ENCODE data around the gene NLGN4Y.

The NLGN4Y gene

GRCh38 chrY:14524272-14525231 is at the start of gene NLGN4Y:
Gene NLGN4Y (plus strand): TSS chrY:14524529. CDS start chrY:14622120, 97,591 bp downstream.
- no peak for DNase-seq

DNA sequence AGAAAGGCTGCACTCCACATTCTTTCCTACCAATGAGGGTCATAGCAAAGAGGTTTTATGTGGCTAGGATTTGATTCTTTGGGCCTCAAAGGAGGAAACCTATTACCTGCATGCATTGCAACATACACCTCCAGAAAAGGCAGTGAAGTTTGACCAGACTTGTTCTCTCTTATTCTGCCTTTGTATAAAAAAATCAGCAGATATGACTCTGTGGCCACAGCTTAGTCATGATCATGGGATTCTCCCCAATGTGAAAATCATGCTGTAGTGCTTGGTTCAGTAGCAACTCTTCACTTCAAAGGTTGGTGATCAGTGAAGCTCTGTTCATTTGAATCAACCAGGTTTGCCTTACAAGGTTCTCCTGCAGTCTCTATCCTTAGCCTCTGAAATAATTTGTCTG is 38.4 kb upstream of the NLGN4Y start:
- DNase-seq = no peak

- no peak for DNase-seq
Measured at GRCh38 chrY:14490226-14490625, 34.1 kb upstream of the NLGN4Y start.

- DNase-seq = no peak
Measured at GRCh38 chrY:14498071-14498470, 26.3 kb upstream of the NLGN4Y start.

DNA sequence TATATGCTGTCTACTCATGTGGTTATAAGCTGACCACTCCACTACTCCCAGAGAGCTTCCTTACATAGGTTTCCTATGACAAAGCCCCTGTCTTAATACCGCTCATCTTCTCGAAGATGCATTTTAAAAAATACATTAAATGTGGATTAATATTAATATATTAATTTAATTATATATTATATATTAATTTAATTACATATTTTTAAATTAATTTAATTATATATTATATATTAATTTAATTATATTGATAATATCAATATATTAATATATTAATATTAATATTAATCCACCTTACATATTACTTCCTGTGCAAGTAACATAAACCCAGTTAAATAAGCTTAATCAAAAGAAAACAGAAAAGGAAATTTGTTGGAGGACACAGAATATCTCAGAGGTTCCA is 19.7 kb upstream of the NLGN4Y start:
- no peak for DNase-seq

GRCh38 chrY:14522379-14522950 is 1.9 kb upstream of the NLGN4Y start:
- DNase-seq = no peak

- DNase-seq = no peak
Measured at GRCh38 chrY:14523491-14524271, 648 bp upstream of the NLGN4Y start.

GRCh38 chrY:14525315-14525714 is 986 bp downstream of the NLGN4Y start:
- no peak for DNase-seq

- no peak for DNase-seq
Measured at GRCh38 chrY:14528361-14528760, 4.0 kb downstream of the NLGN4Y start.

- DNase-seq = no peak
Measured at GRCh38 chrY:14536703-14537102, 12.4 kb downstream of the NLGN4Y start.

- no peak for DNase-seq
Measured at GRCh38 chrY:14543506-14543905, 19.2 kb downstream of the NLGN4Y start.

- DNase-seq = no peak
Measured at GRCh38 chrY:14581294-14581693, 57.0 kb downstream of the NLGN4Y start.

GRCh38 chrY:14586725-14587124 is 62.4 kb downstream of the NLGN4Y start:
- no peak for DNase-seq

GRCh38 chrY:14601372-14601771 is 77.0 kb downstream of the NLGN4Y start:
- DNase-seq = no peak

DNA sequence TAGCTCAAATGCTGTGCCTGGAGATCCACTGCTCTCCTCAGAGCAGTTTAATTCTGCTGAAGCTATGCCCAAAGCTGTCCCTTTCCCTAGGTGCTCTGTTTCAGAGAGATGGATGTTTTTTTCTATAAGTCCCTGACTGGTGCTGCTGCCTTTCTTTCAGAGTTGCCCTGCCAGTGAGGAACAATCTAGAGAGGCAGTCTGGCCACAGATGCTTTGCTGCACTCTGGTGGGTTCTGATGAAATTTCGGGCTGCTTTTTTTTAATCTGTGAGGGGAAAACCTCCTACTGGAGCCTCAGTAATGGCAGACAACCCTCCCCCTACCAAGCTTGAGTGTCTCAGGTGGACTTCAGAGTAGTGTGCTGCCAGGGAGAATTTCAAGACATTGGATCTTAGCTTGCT is 93.3 kb downstream of the NLGN4Y start:
- DNase-seq = no peak

GRCh38 chrY:14618513-14618912 is 94.2 kb downstream of the NLGN4Y start:
- no peak for DNase-seq

DNA sequence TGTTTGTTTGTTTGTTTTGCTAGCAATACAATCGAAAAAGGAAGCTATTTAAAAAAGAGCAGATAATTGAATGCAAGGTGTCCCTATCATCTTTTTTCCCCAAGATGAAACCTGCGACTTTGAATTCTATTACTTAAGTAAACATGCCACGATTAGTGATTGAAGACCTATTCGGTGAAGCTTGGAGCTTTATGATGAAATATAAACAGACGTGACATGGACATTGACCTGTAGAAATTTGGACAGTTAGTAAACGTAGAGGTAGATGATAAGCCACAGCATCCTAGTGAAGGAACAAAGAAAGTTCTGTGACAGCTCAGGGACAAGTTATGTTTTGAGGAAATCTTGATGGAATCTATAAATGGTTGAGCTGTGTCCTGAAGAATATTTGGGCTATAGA is 103.9 kb downstream of the NLGN4Y start:
- DNase-seq = no peak

- DNase-seq = no peak
Measured at GRCh38 chrY:14631676-14632075, 107.3 kb downstream of the NLGN4Y start.

- DNase-seq = no peak
Measured at GRCh38 chrY:14633718-14634117, 109.4 kb downstream of the NLGN4Y start.

DNA sequence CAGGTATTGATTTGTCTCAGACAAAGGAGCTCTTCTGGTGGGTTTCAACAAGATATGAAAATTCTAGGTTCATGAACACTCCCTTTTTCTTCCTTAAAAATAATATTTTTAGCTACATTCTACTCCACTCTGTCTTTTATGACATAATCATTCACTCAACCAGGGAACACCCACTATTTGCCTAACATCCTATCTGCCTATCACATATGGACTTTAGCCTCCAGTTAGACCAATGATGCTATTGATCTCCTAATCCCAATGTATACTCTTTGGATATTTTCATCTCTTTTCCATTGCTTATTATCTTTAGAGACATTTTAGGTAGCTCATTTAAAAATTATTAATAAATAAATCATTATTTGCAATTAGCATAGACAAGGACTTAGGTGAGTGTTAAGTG is 110.6 kb downstream of the NLGN4Y start:
- no peak for DNase-seq

DNA sequence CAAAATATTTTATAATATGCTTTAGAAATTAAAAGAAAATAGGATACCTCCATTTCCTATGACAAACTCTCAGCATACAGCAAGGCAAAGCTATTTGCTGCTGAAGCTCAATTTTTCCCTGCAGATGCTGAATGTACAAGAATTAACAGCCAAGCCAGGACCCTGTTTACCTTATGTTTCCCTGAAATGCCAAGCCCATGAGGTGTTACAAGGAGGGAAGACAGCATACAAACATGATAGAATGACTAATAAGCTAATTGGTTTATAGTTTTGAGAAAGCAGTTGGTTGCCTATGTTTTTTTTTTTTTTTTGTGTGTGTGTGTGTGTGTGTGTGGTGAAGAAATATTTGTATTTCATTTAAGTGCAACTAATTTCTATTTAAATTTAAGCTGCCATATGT is 113.2 kb downstream of the NLGN4Y start:
- no peak for DNase-seq

DNA sequence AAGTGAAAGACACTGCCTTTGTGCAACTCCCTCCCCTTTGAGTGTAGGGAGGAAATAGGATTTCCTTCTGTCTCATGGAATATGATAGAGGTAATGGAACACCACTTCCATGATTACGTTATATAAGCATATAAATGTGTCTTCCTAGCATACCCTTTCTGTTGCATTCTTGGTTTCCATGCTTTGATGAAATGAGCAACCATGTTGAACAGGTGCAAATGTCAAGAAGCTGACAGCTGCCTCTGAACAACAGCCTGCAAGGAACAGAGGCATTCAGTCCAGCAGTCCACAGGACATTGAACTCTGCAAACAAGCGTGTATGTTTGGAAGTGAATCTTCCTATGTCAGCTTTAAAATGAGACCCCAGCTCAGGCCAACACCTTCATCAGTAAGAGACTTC is 117.5 kb downstream of the NLGN4Y start:
- DNase-seq = no peak

DNA sequence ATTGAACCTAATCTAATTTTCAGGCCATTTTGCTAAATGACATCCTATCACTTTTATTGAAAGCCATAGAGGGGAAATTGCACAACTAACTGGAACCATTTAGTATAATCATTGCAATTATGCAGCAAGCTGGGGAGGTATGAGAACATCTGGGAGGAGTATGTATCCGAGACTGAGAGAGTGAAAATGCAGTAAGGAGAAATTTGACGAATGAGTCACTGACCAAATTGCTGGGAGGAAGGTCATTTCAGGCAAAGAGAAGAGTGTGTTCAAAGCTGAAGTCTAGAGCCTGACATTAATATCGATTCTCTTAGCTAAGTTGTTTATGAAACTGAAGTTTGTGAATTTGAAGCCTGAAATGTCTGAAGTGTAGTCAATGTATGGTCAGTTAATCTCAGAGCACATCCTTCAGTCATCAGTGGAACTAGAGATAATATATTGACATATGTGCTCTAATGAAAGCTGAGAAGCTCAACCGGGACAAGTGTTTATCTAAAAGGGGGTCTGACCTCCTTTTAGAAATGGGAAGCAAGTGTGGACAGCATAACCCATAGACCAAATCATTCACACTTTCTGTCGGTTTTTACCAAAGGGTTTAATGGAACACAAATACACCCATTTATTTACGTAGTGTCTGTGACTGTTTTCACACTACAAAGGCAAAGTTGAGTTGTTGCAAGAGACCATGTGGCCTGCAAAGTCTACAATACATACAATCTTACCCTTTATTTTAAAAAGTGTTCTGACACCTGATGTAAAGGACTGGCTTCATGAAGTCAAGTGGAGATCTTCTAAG is 120.0 kb downstream of the NLGN4Y start:
- DNase-seq = no peak
